Right lobe of liver (tissue), 4 donors: ENCODE results near the gene S100PBP.

ENCODE experiments used
- CTCF ChIP-seq, 4 donors: fragments of 200-600 bp in 3 of 4; fragments of 450-650 bp in 1 of 4; IDR thresholded peaks; one replicate each; pipeline versions ENCODE4 v1.5.1 to v1.8.0; 2016 to 2022; ENCODE audit warnings: antibody characterized with exemption in 4 of 4, mild to moderate bottlenecking in 2 of 4
- POLR2A ChIP-seq: fragments of 450-650 bp; IDR thresholded peaks from one replicate; pipeline ENCODE4 v1.6.1; 2017; ENCODE audit warnings: antibody characterized with exemption, mild to moderate bottlenecking
- donor health status: DM: no; HTN: no; CAD: no.
- donor health status: DM: no; HTN: no; CAD: no.
- donor health status: DM: no; HTN: yes; CAD: no.

GRCh38 chr1:32874860-32875752, 57.7 kb downstream of the S100PBP start:
- TF ChIP-seq CTCF (IDR thresholded peaks at IDR 0.05): no peak
- no peak for TF ChIP-seq POLR2A
